Stomach (tissue), 4 donors: ENCODE measurements around the gene LITAF.

Source experiments
- CTCF ChIP-seq, 7 experiments: fragments of 450-650 bp in 4 of 7; fragments of 200-600 bp in 3 of 7; sonication (generic) in 3 of 7; IDR thresholded peaks; one replicate each; pipeline ENCODE4 v1.5.1; 2016 to 2019; ENCODE audit warnings: antibody characterized with exemption in 7 of 7, control low read depth in 2 of 7, mild to moderate bottlenecking in 1 of 7
- POLR2A ChIP-seq, 4 donors: fragments of 450-650 bp; IDR thresholded peaks; one replicate each; pipeline ENCODE4 v1.6.1; 2016; ENCODE audit warnings: antibody characterized with exemption in 4 of 4, control low read depth in 2 of 4, mild to moderate bottlenecking in 1 of 4, moderate library complexity in 1 of 4
- POLR2AphosphoS5 ChIP-seq, 3 donors: sonication (generic); formaldehyde crosslinking; IDR thresholded peaks; one replicate each; pipeline ENCODE4 v1.6.1; 2016; ENCODE audit warnings: antibody characterized with exemption in 3 of 3

- no peak for TF ChIP-seq CTCF (IDR thresholded peaks at IDR 0.05)
- no peak for TF ChIP-seq POLR2A (IDR thresholded peaks at IDR 0.05)
- TF ChIP-seq POLR2AphosphoS5 (IDR thresholded peaks at IDR 0.05) = no peak
Measured at GRCh38 chr16:11507991-11508390, 78.7 kb downstream of the LITAF start.
